ENCODE measurements around the gene CCNY.

Gene CCNY

DNA sequence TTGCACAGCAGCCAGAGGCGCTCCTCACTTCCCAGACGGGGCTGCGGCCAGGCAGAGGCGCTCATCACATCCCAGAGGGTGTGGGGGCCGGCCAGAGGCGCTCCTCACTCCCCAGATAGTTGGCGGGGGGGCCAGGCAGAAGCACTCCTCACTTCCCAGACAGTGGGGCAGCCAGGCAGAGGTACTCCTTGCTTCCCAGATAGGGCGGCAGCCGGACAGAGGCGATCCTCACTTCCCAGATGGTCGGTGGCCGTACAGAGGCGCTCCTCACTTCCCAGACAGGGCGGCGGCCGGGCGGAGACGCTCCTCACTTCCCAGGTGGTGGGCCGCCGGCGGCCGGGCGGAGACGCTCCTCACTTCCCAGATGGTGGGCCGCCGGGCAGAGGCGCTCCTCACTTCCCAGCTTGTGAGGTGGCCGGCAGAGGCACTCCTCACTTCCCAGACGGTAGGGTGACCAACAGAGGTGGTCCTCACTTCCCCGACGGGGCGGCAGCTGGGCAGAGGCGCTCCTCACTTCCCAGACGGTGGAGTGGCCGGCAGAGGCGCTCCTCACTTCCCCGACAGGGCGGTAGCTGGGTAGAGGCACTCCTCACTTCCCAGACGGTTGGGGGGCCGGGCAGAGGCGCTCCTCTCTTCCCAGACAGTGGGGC is 26.5 kb downstream of the CCNY start:
- TF ChIP-seq, protein P1, sequence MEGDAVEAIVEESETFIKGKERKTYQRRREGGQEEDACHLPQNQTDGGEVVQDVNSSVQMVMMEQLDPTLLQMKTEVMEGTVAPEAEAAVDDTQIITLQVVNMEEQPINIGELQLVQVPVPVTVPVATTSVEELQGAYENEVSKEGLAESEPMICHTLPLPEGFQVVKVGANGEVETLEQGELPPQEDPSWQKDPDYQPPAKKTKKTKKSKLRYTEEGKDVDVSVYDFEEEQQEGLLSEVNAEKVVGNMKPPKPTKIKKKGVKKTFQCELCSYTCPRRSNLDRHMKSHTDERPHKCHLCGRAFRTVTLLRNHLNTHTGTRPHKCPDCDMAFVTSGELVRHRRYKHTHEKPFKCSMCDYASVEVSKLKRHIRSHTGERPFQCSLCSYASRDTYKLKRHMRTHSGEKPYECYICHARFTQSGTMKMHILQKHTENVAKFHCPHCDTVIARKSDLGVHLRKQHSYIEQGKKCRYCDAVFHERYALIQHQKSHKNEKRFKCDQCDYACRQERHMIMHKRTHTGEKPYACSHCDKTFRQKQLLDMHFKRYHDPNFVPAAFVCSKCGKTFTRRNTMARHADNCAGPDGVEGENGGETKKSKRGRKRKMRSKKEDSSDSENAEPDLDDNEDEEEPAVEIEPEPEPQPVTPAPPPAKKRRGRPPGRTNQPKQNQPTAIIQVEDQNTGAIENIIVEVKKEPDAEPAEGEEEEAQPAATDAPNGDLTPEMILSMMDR (IDR thresholded peaks at IDR 0.05; ENCODE audit: low read length), result no peak
- no peak for TF ChIP-seq EZH2phosphoT487 (IDR thresholded peaks at IDR 0.05; ENCODE audit: low read length)
- no peak for TF ChIP-seq EZH2 (optimal IDR thresholded peaks at IDR 0.05; ENCODE audit: low read depth, low read length)
- Histone ChIP-seq H2AFZ (ENCODE audit: low read length) (no peak overlapping the region), H3K9me2 (replicated peaks; ENCODE audit: insufficient read depth, low read length) (no peaks in the 10 kb centered on the region), H3K4me2 (ENCODE audit: low read depth, low read length) (no peak overlapping the region), H3K4me1 (ENCODE audit: low read length) (peaks cover 12% of the 10 kb centered on the region), H3K27ac (ENCODE audit: low read length) (no peak overlapping the region), H4K20me1 (ENCODE audit: insufficient read depth, low read length) (peaks cover 9% of the 10 kb centered on the region; the same call in 1 of the 2 replicates), H3K9me3 (replicated peaks; ENCODE audit: insufficient read depth, low read length) (no peaks in the 10 kb centered on the region), H3F3A (ENCODE audit: insufficient read depth, low read length) (no peaks in the 10 kb centered on the region; the same call in 1 of the 2 replicates), H3K79me2 (ENCODE audit: low read length) (peaks cover 94% of the 10 kb centered on the region), H3K9ac (ENCODE audit: low read length) (no peak overlapping the region), H3K27me3 (replicated peaks; ENCODE audit: insufficient read depth, low read length) (no peaks in the 10 kb centered on the region), H3K4me3 (ENCODE audit: low read length) (no peak overlapping the region), H3K36me3 (replicated peaks; ENCODE audit: insufficient read depth, low read length) (no peaks in the 10 kb centered on the region)
- DNase-seq, result no peak

DNA sequence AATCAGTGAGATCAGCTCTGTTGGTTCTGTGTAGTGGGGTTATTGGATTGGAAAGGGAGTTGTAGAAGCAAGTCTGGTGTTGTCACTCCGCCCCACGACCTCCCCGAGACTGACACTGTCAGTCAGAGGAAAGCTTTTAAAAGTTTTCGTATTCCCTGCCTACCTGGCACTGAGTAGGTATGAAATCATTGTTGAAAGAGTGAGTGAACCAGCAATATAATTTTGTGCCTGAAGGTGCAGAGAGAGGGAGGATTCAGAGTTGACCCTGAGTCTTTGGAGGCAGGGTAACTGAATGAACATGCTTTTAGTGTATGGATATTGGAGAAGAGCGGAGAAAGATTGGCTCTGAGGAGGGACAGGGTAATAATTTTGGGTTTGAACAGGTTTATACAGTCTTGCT is 27.3 kb downstream of the CCNY start:
- no peak for DNase-seq
- H4K20me1 ChIP-seq (ENCODE audit: insufficient read depth, low read length), result peaks cover 9% of the 10 kb centered on the region; the same call in 1 of the 2 replicates

DNA sequence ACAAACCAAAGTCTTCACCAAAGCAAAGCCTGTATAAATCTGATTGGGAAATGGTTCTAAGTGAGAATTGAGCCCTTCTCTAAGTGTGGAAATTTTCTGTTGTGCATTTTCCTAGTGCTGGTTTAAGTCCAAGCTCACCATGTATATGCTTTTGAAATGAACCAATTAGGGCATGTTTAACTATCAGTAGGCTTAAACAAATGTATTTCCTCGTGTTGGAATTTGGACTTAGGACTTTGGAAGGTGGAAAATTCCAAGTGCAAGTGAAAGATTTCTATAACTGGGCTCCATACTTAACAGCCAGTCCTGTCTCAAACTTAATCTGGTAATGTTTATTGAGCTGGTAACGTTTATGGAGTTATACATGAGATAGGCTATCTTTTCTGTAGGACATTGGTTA is 28.5 kb downstream of the CCNY start:
- Histone ChIP-seq H3K4me2 (ENCODE audit: low read depth, low read length) (no peak overlapping the region), H3F3A (ENCODE audit: insufficient read depth, low read length) (no peaks in the 10 kb centered on the region; the same call in 1 of the 2 replicates), H3K36me3 (replicated peaks; ENCODE audit: insufficient read depth, low read length) (no peaks in the 10 kb centered on the region), H4K20me1 (ENCODE audit: insufficient read depth, low read length) (peaks cover 9% of the 10 kb centered on the region; the same call in 1 of the 2 replicates), H3K9me2 (replicated peaks; ENCODE audit: insufficient read depth, low read length) (no peaks in the 10 kb centered on the region), H2AFZ (ENCODE audit: low read length) (no peak overlapping the region), H3K4me3 (ENCODE audit: low read length) (no peak overlapping the region), H3K4me1 (ENCODE audit: low read length) (peaks cover 12% of the 10 kb centered on the region), H3K9me3 (replicated peaks; ENCODE audit: insufficient read depth, low read length) (no peaks in the 10 kb centered on the region), H3K27me3 (replicated peaks; ENCODE audit: insufficient read depth, low read length) (no peaks in the 10 kb centered on the region), H3K27ac (ENCODE audit: low read length) (no peak overlapping the region), H3K79me2 (ENCODE audit: low read length) (peaks cover 96% of the 10 kb centered on the region), H3K9ac (ENCODE audit: low read length) (no peak overlapping the region)
- DNase-seq, result no peak
- TF ChIP-seq, protein P1 (IDR thresholded peaks at IDR 0.05; ENCODE audit: low read length), result no peak
- no peak for TF ChIP-seq EZH2phosphoT487 (IDR thresholded peaks at IDR 0.05; ENCODE audit: low read length)
- TF ChIP-seq EZH2 (optimal IDR thresholded peaks at IDR 0.05; ENCODE audit: low read depth, low read length), result no peak

More for the DNA sequence above, 27.3 kb downstream of the CCNY start:
- Histone ChIP-seq H3K27me3 (replicated peaks; ENCODE audit: insufficient read depth, low read length) (no peaks in the 10 kb centered on the region), H3F3A (ENCODE audit: insufficient read depth, low read length) (no peaks in the 10 kb centered on the region; the same call in 1 of the 2 replicates), H3K9ac (ENCODE audit: low read length) (no peak overlapping the region), H3K4me1 (ENCODE audit: low read length) (peaks cover 12% of the 10 kb centered on the region), H3K27ac (ENCODE audit: low read length) (no peak overlapping the region), H3K9me3 (replicated peaks; ENCODE audit: insufficient read depth, low read length) (no peaks in the 10 kb centered on the region), H3K79me2 (ENCODE audit: low read length) (peaks cover 94% of the 10 kb centered on the region), H2AFZ (ENCODE audit: low read length) (no peak overlapping the region), H3K4me2 (ENCODE audit: low read depth, low read length) (no peak overlapping the region), H3K36me3 (replicated peaks; ENCODE audit: insufficient read depth, low read length) (no peaks in the 10 kb centered on the region), H3K9me2 (replicated peaks; ENCODE audit: insufficient read depth, low read length) (no peaks in the 10 kb centered on the region), H3K4me3 (ENCODE audit: low read length) (no peak overlapping the region)
- TF ChIP-seq EZH2 (optimal IDR thresholded peaks at IDR 0.05; ENCODE audit: low read depth, low read length), result no peak
- TF ChIP-seq EZH2phosphoT487 (IDR thresholded peaks at IDR 0.05; ENCODE audit: low read length), result no peak
- TF ChIP-seq, protein P1 (IDR thresholded peaks at IDR 0.05; ENCODE audit: low read length), result no peak

Measured in MM.1S (cell line).